GM10266 (cell line): ENCODE results near the gene C3orf20.

ENCODE experiments used
- DNase-seq: peaks from one replicate; pipeline ENCODE4 v3.0.0; 2012; ENCODE audit errors: extremely low spot score
- TF ChIP-seq, protein P1 (sequence below): IDR thresholded peaks from 2 replicates; pipeline ENCODE4 v1.5.1; 2012; ENCODE audit warnings: mild to moderate bottlenecking, low read depth; ENCODE audit not compliant: control insufficient read depth, insufficient read depth; ENCODE audit errors: missing control alignments

The C3orf20 gene

GRCh38 chr3:14701676-14702075 is 26.7 kb downstream of the C3orf20 start:
- TF ChIP-seq, protein P1, sequence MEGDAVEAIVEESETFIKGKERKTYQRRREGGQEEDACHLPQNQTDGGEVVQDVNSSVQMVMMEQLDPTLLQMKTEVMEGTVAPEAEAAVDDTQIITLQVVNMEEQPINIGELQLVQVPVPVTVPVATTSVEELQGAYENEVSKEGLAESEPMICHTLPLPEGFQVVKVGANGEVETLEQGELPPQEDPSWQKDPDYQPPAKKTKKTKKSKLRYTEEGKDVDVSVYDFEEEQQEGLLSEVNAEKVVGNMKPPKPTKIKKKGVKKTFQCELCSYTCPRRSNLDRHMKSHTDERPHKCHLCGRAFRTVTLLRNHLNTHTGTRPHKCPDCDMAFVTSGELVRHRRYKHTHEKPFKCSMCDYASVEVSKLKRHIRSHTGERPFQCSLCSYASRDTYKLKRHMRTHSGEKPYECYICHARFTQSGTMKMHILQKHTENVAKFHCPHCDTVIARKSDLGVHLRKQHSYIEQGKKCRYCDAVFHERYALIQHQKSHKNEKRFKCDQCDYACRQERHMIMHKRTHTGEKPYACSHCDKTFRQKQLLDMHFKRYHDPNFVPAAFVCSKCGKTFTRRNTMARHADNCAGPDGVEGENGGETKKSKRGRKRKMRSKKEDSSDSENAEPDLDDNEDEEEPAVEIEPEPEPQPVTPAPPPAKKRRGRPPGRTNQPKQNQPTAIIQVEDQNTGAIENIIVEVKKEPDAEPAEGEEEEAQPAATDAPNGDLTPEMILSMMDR = no peak
- DNase-seq = no peak

DNA sequence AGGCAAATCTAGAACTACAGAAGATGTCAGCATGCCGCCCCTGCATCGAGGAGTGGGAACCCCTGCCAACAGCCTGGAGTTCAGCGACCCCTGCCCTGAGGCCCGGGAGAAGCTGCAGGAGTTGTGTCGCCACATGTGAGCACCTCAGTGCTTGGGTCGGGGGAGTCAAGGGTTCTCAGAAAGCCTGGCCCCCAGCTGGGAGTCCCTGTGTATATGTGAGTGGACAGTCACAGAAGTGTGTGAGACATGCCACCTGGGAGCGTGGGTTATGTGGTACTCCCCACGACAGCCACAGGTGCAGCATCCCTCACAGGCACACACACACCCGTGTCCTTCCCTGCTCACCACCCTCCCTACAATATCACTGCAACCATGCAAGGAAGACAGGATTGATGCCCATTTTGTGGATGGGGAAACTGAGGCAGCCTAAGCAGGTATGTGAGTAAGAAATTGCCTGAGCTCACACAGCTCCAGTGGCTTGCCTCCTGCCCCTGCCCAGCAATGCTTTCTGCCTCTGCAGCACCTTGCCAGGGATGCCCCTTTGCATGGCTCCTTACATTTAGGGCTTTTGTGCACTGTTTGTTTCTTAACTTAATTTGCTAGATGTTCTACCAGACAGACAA is 28.3 kb downstream of the C3orf20 start:
- TF ChIP-seq, protein P1 = no peak

DNA sequence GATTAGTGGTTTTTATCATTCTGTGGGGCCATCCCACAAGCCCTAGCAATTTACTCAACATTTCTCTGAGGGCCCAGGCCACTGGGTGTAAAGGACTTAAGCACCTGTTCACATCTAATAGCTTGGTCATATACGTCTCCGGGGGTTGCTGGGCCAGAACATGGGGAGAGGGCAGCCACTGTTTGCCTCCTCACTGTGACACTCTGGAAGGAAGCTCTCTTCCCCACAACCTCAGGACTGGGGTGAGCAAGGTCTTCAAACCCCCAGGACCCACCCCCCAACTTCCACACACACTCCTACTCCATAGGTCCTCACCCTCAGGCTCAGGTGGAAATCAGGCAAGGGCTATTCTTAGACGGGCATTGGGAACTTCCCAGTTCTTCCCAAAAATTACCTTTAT is 28.9 kb downstream of the C3orf20 start:
- TF ChIP-seq, protein P1 = no peak
- DNase-seq = no peak

More for the DNA sequence above, 28.3 kb downstream of the C3orf20 start:
- no peak for DNase-seq

DNA sequence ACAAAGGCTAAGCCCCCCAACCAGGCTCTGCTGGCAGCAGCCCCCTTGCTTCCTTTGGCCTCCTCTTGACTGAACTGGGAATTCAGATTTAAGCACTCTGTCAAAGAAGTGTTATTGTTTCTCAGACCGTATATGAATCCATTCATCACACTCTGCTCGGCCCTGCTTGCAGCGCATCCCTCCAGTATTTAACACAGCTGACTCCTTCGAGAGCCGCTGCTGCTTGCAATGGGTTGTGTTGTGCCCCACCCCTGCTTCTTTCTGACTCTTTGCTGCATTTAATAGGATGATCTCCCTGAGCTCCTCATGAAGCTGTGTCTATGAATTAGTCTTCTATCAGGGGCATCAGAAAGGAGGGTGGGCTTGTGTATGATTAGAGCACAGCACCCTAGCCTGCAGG is 31.2 kb downstream of the C3orf20 start:
- TF ChIP-seq, protein P1 = no peak

GRCh38 chr3:14716591-14716990 is 41.6 kb downstream of the C3orf20 start:
- DNase-seq = no peak
- TF ChIP-seq, protein P1 = no peak

More for the DNA sequence above, 31.2 kb downstream of the C3orf20 start:
- DNase-seq = no peak

DNA sequence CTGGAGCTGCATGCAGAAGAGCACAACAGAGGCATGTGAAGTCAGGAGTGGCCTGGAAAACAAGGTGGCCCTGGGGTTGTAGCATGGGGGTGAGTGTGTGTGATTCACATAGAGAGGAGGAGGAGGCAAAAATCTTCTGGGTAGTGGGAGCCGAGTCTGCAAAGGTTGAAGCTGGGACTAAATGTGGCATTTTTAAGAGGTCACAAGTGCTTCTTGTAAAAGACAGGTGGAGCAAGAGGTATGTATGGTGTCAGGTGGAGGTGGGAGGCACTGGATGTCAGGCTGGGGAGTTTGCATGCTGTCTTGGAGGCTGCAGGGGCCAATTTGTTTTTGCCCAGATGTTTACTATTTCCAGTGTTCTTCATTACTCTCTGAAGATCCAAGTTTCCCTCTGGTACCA is 42.4 kb downstream of the C3orf20 start:
- TF ChIP-seq, protein P1 = no peak
- DNase-seq = no peak

- TF ChIP-seq, protein P1 = no peak
- DNase-seq = peak; percentile 15
Measured at GRCh38 chr3:14718539-14718938, 43.6 kb downstream of the C3orf20 start.
